PC-3 (cell line): Measurements from ENCODE around the gene SKAP1. TPM values are rescaled to one million over a fixed set of nuclear protein-coding genes. Genes with fewer than 3 reads are reported as not detected.
"Not testable (repeated sequence)": the region's sequence is repeated elsewhere in the genome, so short reads cannot be mapped to it uniquely, and the experiment has no call there.

Experiments
- ATAC-seq: fragments of 200-7000 bp; cut with Tn5 transposase; 2 replicates; pipeline ENCODE4 v1.9.1; 2020; ENCODE audit warnings: mild to moderate bottlenecking, moderate library complexity
- BruUV-seq: library from RNA; stranded (reverse); fragments of 400-500 nt; replicated peaks from 2 replicates; lab custom pipeline; 2021; lab: Mats Ljungman, UMichigan
- CTCF ChIA-PET: fragments of 300-600 bp; sonication (Branson Sonifier 250); formaldehyde crosslinking; loops from one replicate; lab custom pipeline; 2022; ENCODE audit warnings: antibody characterized with exemption; lab: Charles Lee
- POLR2A ChIA-PET: fragments of 300-600 bp; sonication (Branson Sonifier 250); formaldehyde crosslinking; loops from one replicate; lab custom pipeline; 2022; ENCODE audit warnings: antibody characterized with exemption; ENCODE audit not compliant: unreplicated experiment; lab: Charles Lee
- DNase-seq: peaks from one replicate; pipeline ENCODE4 v3.0.0-alpha.2; 2015
- H2AFZ ChIP-seq: fragments of 300-600 bp; sonication (generic); 2 replicates; pipeline ENCODE4 v1.6.0; 2016; ENCODE audit warnings: antibody characterized with exemption, low read length
- H3F3A ChIP-seq: fragments of 300-600 bp; sonication (generic); one replicate; pipeline ENCODE4 v1.6.0; 2017; ENCODE audit warnings: antibody characterized with exemption, low read length, control low read depth, mild to moderate bottlenecking; ENCODE audit not compliant: unreplicated experiment
- H3K27ac ChIP-seq: fragments of 300-600 bp; sonication (generic); 2 replicates; pipeline ENCODE4 v1.5.1; 2016; ENCODE audit warnings: mild to moderate bottlenecking, low read length
- H3K27me3 ChIP-seq: fragments of 300-600 bp; sonication (generic); 2 replicates; pipeline ENCODE4 v1.6.1; 2016; ENCODE audit warnings: low read length, mixed read lengths
- H3K36me3 ChIP-seq: fragments of 300-600 bp; sonication (generic); 2 replicates; pipeline ENCODE4 v1.6.1; 2016; ENCODE audit warnings: low read depth, mixed run types, low read length, mixed read lengths
- H3K4me1 ChIP-seq: fragments of 300-600 bp; sonication (generic); 2 replicates; pipeline ENCODE4 v1.5.1; 2016; ENCODE audit warnings: low read length; ENCODE audit not compliant: insufficient read depth
- H3K4me2 ChIP-seq: fragments of 300-600 bp; sonication (generic); 2 replicates; pipeline ENCODE4 v1.6.0; 2016; ENCODE audit warnings: low read length
- H3K4me3 ChIP-seq: fragments of 300-600 bp; sonication (generic); 2 replicates; pipeline ENCODE4 v1.5.1; 2016; ENCODE audit warnings: mild to moderate bottlenecking, low read length, mixed read lengths
- H3K79me2 ChIP-seq: fragments of 300-600 bp; sonication (generic); 2 replicates; pipeline ENCODE4 v1.6.1; 2017; ENCODE audit warnings: low read length, mixed read lengths
- H3K9ac ChIP-seq: fragments of 300-600 bp; sonication (generic); 2 replicates; pipeline ENCODE4 v1.6.0; 2016; ENCODE audit warnings: mild to moderate bottlenecking, low read length
- H3K9me2 ChIP-seq: fragments of 300-600 bp; sonication (generic); replicated peaks from 2 replicates; pipeline ENCODE4 v1.6.1; 2016; ENCODE audit warnings: mixed run types, low read length, mixed read lengths
- H3K9me3 ChIP-seq: fragments of 300-600 bp; sonication (generic); 2 replicates; pipeline ENCODE4 v1.6.1; 2016; ENCODE audit warnings: low read length, mixed read lengths
- H4K20me1 ChIP-seq: fragments of 300-600 bp; sonication (generic); 2 replicates; pipeline ENCODE4 v1.6.1; 2016; ENCODE audit warnings: low read length, mixed read lengths
- EZH2 ChIP-seq: fragments of 300-600 bp; sonication (generic); IDR thresholded peaks from one replicate; pipeline ENCODE4 v1.6.1; 2017; ENCODE audit warnings: antibody characterized with exemption, mild to moderate bottlenecking, low read length; ENCODE audit not compliant: unreplicated experiment
- EZH2phosphoT487 ChIP-seq: fragments of 300-600 bp; sonication (generic); IDR thresholded peaks from 2 replicates; pipeline ENCODE4 v1.6.1; 2018; ENCODE audit warnings: mild to moderate bottlenecking, antibody characterized with exemption, low read length, borderline replicate concordance
- intact Hi-C: fragments of 100-400 bp; cut with micrococcal nuclease; formaldehyde crosslinking; loops from 2 replicates; pipeline ENCODE4 v1.9.0; 2023
- total RNA-seq: library from RNA; depleted of rRNA; stranded (reverse); fragments of >200 nt; gene quantifications from 2 replicates; pipeline ENCODE4 v1.2.3, GENCODE V29; 2014
- TF ChIP-seq, protein P1 (sequence below): fragments of 300-600 bp; sonication (generic); conservative IDR thresholded peaks from 2 replicates; pipeline ENCODE4 v1.5.1; 2017; ENCODE audit warnings: antibody characterized with exemption, low read depth, mild to moderate bottlenecking, low read length

Gene SKAP1
- total RNA-seq, 1 experiment from 2014 or later = not detected

DNA sequence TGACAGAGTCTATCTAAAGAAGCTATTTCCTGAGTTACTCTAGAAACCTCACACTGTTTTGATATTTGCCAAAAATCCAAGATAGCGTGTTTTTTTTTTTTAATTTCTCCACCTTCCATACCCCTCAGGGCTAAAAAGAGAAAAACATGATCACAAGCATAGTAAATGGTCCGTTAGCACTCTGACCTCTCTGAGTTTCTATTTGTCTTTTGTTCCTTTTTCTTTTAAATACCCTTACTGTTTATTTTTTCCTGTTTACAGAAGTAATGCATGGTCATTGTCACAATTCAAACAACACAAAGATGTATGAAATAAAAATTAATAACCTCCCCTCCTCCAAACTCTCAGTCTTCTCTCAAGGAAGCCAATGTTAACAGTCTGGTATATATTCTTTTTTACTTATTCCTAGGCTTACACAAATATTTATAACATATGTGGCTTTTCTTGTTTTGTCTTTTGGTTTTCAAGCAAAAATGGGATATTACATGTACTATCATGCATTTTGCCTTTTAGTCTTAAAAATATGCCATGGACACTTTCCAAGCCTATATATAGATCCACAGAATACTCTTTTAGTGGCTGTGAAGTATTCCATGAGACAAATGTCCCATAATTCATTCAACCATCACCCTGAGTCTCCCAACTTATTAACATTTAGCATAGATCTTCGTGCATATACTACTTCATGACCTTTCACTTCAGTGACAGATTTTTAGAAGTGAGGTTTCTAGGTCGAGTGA, 3.1 kb downstream of the SKAP1 start:
- DNase-seq (no peak), ATAC-seq (no peak)
- CTCF ChIA-PET = no interaction called here
- Histone ChIP-seq H3K9ac (no peak overlapping the region), H3K27me3 (no peaks in the 10 kb centered on the region), H3K4me3 (no peak overlapping the region), H2AFZ (no peak overlapping the region), H3K4me2 (no peak overlapping the region), H4K20me1 (no peaks in the 10 kb centered on the region), H3F3A (no peaks in the 10 kb centered on the region), H3K9me2 (no peaks in the 10 kb centered on the region), H3K9me3 (no peaks in the 10 kb centered on the region), H3K79me2 (no peaks in the 10 kb centered on the region), H3K4me1 (no peaks in the 10 kb centered on the region), H3K36me3 (no peaks in the 10 kb centered on the region), H3K27ac (no peak overlapping the region)
- TF ChIP-seq EZH2 (no peak), EZH2phosphoT487 (no peak)
- TF ChIP-seq, protein P1, sequence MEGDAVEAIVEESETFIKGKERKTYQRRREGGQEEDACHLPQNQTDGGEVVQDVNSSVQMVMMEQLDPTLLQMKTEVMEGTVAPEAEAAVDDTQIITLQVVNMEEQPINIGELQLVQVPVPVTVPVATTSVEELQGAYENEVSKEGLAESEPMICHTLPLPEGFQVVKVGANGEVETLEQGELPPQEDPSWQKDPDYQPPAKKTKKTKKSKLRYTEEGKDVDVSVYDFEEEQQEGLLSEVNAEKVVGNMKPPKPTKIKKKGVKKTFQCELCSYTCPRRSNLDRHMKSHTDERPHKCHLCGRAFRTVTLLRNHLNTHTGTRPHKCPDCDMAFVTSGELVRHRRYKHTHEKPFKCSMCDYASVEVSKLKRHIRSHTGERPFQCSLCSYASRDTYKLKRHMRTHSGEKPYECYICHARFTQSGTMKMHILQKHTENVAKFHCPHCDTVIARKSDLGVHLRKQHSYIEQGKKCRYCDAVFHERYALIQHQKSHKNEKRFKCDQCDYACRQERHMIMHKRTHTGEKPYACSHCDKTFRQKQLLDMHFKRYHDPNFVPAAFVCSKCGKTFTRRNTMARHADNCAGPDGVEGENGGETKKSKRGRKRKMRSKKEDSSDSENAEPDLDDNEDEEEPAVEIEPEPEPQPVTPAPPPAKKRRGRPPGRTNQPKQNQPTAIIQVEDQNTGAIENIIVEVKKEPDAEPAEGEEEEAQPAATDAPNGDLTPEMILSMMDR = no peak
- intact Hi-C loops = loop anchor here (5.0 kb wide), 1 partner anchor 110 kb away; no protein-coding TSS in a partner anchor
- BruUV-seq = no TSS peak
- POLR2A ChIA-PET = no interaction called here

- intact Hi-C loops = loop anchor here (5.0 kb wide), 1 partner anchor 111 kb away; no protein-coding TSS in a partner anchor
- Histone ChIP-seq H3K27ac (no peak overlapping the region), H3K4me1 (no peaks in the 10 kb centered on the region), H3K9ac (no peak overlapping the region), H2AFZ (no peak overlapping the region), H3F3A (no peaks in the 10 kb centered on the region), H3K79me2 (no peaks in the 10 kb centered on the region), H3K4me2 (no peak overlapping the region), H3K9me2 (no peaks in the 10 kb centered on the region), H3K9me3 (no peaks in the 10 kb centered on the region), H4K20me1 (no peaks in the 10 kb centered on the region), H3K36me3 (no peaks in the 10 kb centered on the region), H3K27me3 (no peaks in the 10 kb centered on the region), H3K4me3 (no peak overlapping the region)
- TF ChIP-seq EZH2 (no peak), EZH2phosphoT487 (no peak)
- TF ChIP-seq, protein P1 = no peak
- POLR2A ChIA-PET = no interaction called here
- peak; percentile 18; the same call in 1 of the 2 replicates for ATAC-seq
- CTCF ChIA-PET = no interaction called here
- BruUV-seq = no TSS peak
- no peak for DNase-seq
Measured at GRCh38 chr17:48426019-48426665, 3.9 kb downstream of the SKAP1 start.

GRCh38 chr17:48422060-48422459, 8.0 kb downstream of the SKAP1 start:
- POLR2A ChIA-PET, CTCF ChIA-PET, BruUV-seq, H3K27ac ChIP-seq, H4K20me1 ChIP-seq, H3K36me3 ChIP-seq, H3F3A ChIP-seq, H3K27me3 ChIP-seq, H3K4me1 ChIP-seq, H3K9ac ChIP-seq, H3K9me3 ChIP-seq, H2AFZ ChIP-seq, H3K4me3 ChIP-seq, intact Hi-C loops, H3K9me2 ChIP-seq, H3K79me2 ChIP-seq, H3K4me2 ChIP-seq: not testable (repeated sequence)
- DNase-seq (peak; percentile 34), ATAC-seq (peak; percentile 87)
